GM21576 (cell line): Measurements from ENCODE around the gene SEPTIN1.

Experiments
- ATAC-seq: cut with Tn5 transposase; IDR thresholded peaks from one replicate; pipeline ENCODE4 v1.9.1; 2021; ENCODE audit warnings: mild to moderate bottlenecking, moderate library complexity; ENCODE audit not compliant: unreplicated experiment

Gene SEPTIN1

GRCh38 chr16:30377050-30377811, 5.1 kb downstream of the SEPTIN1 start:
- ATAC-seq: no peak

GRCh38 chr16:30376461-30376902, 5.9 kb downstream of the SEPTIN1 start:
- no peak for ATAC-seq

GRCh38 chr16:30375864-30376263, 6.5 kb downstream of the SEPTIN1 start:
- ATAC-seq: no peak

- ATAC-seq: no peak
These were observed 7.8 kb downstream of the SEPTIN1 start, which contains the start of gene MYL11 for GRCh38 chr16:30374538-30374937. Gene MYL11 (plus strand): TSS chr16:30374802. CDS start chr16:30374858, 56 bp downstream.

- no peak for ATAC-seq
These were observed 9.6 kb downstream of the SEPTIN1 start for GRCh38 chr16:30372725-30373124.

- no peak for ATAC-seq
These were observed 10.2 kb downstream of the SEPTIN1 start for GRCh38 chr16:30372038-30372712.

- ATAC-seq: no peak
These were observed 11.0 kb downstream of the SEPTIN1 start for GRCh38 chr16:30371248-30371816.

GRCh38 chr16:30370456-30371247, 11.7 kb downstream of the SEPTIN1 start, which contains the start of gene TBC1D10B:
Gene TBC1D10B (minus strand): TSS chr16:30370494. CDS start chr16:30370183, 311 bp downstream.
- peak; percentile 77 for ATAC-seq

- peak; percentile 0 for ATAC-seq
These were observed 12.4 kb downstream of the SEPTIN1 start for GRCh38 chr16:30369938-30370455.

- no peak for ATAC-seq
These were observed 13.0 kb downstream of the SEPTIN1 start for GRCh38 chr16:30369091-30369937.

GRCh38 chr16:30368792-30369090, 13.6 kb downstream of the SEPTIN1 start:
- ATAC-seq: no peak

- no peak for ATAC-seq
These were observed 14.1 kb downstream of the SEPTIN1 start for GRCh38 chr16:30368122-30368791.

GRCh38 chr16:30367349-30368009, 14.9 kb downstream of the SEPTIN1 start:
- no peak for ATAC-seq

- no peak for ATAC-seq
These were observed 15.8 kb downstream of the SEPTIN1 start for GRCh38 chr16:30366511-30366910.

GRCh38 chr16:30365200-30365599, 17.2 kb downstream of the SEPTIN1 start:
- no peak for ATAC-seq

GRCh38 chr16:30361180-30361579, 21.2 kb downstream of the SEPTIN1 start:
- ATAC-seq: no peak

GRCh38 chr16:30359871-30360170, 22.5 kb downstream of the SEPTIN1 start:
- no peak for ATAC-seq

- ATAC-seq: no peak
These were observed 23.1 kb downstream of the SEPTIN1 start for GRCh38 chr16:30358990-30359870.
